GM12875 (cell line): Measurements from ENCODE around the gene RNF38.

Source experiments
- H3K4me3 ChIP-seq: one replicate; pipeline ENCODE4 v1.5.1; 2011; ENCODE audit warnings: low read depth, low read length, control low read depth
- TF ChIP-seq, protein P1 (sequence below): IDR thresholded peaks from 2 replicates; pipeline ENCODE4 v1.5.1; 2011; ENCODE audit warnings: low read depth, mild to moderate bottlenecking, control low read depth, inconsistent platforms, low read length, moderate library complexity, borderline replicate concordance; ENCODE audit not compliant: insufficient read depth

RNF38 gene

GRCh38 chr9:36441966-36442365 lies 41.9 kb upstream of the RNF38 start:
- no peak overlapping the region for H3K4me3 ChIP-seq
- TF ChIP-seq, protein P1, sequence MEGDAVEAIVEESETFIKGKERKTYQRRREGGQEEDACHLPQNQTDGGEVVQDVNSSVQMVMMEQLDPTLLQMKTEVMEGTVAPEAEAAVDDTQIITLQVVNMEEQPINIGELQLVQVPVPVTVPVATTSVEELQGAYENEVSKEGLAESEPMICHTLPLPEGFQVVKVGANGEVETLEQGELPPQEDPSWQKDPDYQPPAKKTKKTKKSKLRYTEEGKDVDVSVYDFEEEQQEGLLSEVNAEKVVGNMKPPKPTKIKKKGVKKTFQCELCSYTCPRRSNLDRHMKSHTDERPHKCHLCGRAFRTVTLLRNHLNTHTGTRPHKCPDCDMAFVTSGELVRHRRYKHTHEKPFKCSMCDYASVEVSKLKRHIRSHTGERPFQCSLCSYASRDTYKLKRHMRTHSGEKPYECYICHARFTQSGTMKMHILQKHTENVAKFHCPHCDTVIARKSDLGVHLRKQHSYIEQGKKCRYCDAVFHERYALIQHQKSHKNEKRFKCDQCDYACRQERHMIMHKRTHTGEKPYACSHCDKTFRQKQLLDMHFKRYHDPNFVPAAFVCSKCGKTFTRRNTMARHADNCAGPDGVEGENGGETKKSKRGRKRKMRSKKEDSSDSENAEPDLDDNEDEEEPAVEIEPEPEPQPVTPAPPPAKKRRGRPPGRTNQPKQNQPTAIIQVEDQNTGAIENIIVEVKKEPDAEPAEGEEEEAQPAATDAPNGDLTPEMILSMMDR, result no peak

DNA sequence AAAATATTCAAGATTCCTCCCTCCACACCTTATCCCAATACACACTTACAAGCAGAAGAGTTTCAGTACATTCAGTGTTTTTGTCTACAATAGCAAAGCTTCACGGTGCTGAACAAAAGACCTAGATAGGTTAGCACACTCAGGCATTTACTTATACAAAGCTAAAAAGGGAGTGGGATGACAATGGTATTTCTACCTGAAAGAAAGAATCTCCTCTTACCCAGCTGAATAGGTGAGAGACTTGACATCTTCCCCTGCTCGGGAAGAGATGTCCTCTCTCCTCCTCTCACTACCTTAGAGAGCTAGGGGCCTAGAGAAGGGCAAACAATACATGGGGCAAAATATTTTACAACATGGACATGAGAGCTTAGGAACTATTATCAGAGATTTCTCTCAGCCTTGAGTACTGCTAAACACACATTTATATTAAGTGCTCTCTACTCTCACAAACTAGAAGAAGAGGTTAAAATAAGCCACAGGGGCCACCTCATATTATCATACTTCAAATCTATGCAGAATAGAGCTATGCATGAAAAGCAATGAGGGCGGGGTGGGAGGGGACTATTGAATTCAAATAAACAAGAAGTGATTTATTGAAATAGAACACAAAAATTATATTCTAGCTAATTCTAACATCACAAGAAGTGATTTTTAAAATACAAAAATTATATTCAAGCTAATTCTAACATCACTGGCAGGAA lies 38.6 kb upstream of the RNF38 start:
- no peak overlapping the region for H3K4me3 ChIP-seq
- TF ChIP-seq, protein P1, result no peak

GRCh38 chr9:36437790-36438189 lies 37.7 kb upstream of the RNF38 start:
- H3K4me3 ChIP-seq, result no peak overlapping the region
- TF ChIP-seq, protein P1, result no peak

DNA sequence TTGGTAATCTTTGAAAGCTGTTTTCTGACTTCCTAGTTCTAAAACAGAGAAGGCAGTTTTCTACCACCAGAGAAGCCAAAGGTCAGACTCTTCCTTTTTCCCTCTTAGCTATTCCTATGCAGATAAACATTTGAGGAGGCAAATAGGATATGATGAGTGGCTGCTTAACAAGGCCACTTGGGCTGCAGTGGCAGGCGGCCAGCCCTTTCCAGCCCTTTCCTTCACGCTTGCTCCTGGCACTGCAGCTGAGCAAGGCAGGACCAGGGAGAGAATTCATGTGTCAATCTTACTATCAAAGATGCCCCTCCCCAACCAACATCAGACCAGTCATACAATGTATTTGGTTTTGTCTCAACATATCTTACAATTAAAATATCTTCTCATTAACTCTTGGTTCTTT lies 36.8 kb upstream of the RNF38 start:
- TF ChIP-seq, protein P1, result no peak
- no peak overlapping the region for H3K4me3 ChIP-seq

DNA sequence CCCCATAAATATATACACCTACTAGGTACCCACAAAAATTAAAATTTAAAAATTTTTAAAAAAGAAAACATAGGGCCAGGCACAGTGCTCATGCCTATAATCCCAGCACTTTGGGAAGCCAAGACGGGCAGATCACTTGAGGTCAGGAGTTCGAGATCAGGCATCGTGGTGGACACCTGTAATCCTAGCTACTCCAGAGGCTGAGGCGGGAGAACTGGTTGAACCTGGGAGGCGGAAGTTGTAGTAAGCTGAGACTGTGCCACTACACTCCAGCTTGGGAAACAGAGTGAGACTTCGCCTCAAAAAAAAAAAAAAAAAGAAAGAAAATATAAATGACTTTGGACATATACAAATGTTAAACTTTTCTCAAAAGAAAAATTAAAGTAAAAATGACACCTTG lies 33.3 kb upstream of the RNF38 start:
- no peak overlapping the region for H3K4me3 ChIP-seq
- TF ChIP-seq, protein P1, result no peak

DNA sequence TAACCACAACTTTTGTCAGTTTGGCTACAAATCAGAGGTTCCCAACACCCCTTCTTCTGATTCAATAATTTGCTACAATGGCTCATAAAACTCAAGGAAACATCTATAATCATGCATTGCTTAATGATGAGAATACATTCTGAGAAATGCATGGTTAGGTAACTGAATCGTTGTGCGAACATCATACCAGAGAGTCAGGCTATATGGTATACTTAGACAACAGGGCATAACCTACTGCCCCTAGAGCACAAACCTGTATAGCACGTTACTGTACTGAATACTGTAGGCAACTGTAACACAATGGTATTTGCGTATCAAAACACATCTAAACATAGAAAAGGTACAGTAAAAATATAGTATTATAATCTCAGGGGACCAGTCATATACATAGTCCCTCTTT lies 31.0 kb upstream of the RNF38 start:
- TF ChIP-seq, protein P1, result 0 out of 2 replicates have a peak, but pooled peaks have one; percentile 3
- H3K4me3 ChIP-seq, result no peak overlapping the region

DNA sequence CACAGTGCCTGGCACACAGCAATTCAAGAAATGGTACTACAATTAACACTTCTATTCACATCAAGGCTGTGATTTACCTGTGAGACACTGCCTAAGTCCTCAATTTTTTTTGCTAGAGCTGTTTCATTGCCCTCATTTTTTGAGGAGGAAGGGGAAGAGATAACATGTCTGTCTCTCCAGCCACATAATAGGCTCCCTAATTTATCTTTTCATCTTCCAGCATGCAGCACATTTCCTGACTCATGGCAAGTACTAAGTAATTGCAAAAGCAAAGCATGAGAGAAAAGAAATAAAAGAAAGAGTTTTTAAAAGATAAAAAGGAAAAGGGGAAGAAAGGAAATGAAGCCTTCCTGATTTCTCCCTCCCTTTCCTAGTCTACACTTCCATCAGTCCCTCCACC lies 26.9 kb upstream of the RNF38 start:
- no peak overlapping the region for H3K4me3 ChIP-seq
- TF ChIP-seq, protein P1, result no peak
